Lower leg skin (tissue), 3 donors: ENCODE measurements around the gene SUGP2.

Experiments used
- POLR2A ChIP-seq, 2 donors: fragments of 450-650 bp; IDR thresholded peaks; one replicate each; pipeline ENCODE4 v1.6.1; 2016 to 2017; ENCODE audit warnings: antibody characterized with exemption in 2 of 2, mild to moderate bottlenecking in 1 of 2, moderate library complexity in 1 of 2
- TF ChIP-seq, protein P1 (sequence below), 3 donors: fragments of 450-650 bp; IDR thresholded peaks; one replicate each; pipeline ENCODE4 v1.5.1; 2016; ENCODE audit warnings: antibody characterized with exemption in 3 of 3, mild to moderate bottlenecking in 3 of 3, moderate library complexity in 2 of 3

DNA sequence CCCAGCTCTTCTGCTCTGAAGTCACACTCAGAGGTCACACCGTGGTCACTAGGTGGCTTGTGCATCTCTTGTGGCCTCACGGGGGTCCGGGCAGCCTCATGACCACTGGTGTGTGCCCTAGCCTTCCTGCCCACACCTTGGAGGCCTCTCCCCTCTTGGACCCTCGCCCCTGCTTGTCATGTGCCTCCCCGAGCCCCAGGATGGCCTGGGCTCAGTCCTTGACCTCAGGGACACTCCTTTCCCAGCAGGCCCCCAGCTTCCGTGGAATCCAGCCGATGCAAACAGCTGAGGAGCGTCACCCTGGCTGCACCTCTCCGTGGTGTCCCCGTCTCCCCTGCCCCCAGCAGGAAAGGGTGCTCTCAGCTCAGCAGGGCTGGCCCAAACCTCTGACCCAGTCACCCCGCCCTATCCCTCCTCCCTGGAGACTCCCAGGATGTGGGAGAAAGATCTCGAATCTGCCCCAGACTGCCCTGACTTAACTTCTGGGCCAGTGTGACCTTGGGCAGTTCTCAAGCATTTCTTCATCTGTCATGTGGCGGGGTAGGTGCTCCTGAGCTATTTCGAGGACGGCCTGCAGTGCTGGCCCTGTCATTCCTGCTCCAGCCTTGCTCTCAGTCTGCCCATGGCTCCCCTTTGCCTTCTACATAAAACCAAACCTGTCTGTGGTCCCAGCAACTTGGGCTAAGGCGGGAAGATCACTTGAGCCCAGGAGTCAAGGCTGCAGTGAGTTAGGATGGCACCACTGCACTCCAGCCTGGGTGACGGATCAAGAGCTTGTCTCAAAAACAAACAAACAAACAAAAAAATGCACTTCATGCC is 25.9 kb upstream of the SUGP2 start:
- TF ChIP-seq, protein P1, sequence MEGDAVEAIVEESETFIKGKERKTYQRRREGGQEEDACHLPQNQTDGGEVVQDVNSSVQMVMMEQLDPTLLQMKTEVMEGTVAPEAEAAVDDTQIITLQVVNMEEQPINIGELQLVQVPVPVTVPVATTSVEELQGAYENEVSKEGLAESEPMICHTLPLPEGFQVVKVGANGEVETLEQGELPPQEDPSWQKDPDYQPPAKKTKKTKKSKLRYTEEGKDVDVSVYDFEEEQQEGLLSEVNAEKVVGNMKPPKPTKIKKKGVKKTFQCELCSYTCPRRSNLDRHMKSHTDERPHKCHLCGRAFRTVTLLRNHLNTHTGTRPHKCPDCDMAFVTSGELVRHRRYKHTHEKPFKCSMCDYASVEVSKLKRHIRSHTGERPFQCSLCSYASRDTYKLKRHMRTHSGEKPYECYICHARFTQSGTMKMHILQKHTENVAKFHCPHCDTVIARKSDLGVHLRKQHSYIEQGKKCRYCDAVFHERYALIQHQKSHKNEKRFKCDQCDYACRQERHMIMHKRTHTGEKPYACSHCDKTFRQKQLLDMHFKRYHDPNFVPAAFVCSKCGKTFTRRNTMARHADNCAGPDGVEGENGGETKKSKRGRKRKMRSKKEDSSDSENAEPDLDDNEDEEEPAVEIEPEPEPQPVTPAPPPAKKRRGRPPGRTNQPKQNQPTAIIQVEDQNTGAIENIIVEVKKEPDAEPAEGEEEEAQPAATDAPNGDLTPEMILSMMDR (IDR thresholded peaks at IDR 0.05): no peak
- no peak for TF ChIP-seq POLR2A (IDR thresholded peaks at IDR 0.05)
